Ovary (tissue), 9 donors: Measurements from ENCODE around the gene ITGAX. TPM values are rescaled to one million over a fixed set of nuclear protein-coding genes. Genes with fewer than 3 reads are reported as not detected.

Source experiments
- DNase-seq, 5 donors: peaks; one replicate each; pipeline ENCODE4 v3.0.0-alpha.2; 2019 to 2020
- H3K27ac ChIP-seq, 2 donors: fragments of 200-600 bp; one replicate each; pipeline versions ENCODE4 v1.5.1 to v1.8.0; 2019 to 2022
- H3K27me3 ChIP-seq: fragments of 200-600 bp; one replicate; pipeline ENCODE4 v1.8.0; 2022
- H3K36me3 ChIP-seq: fragments of 200-600 bp; sonication (generic); one replicate; pipeline ENCODE4 v1.5.1; 2019
- H3K4me1 ChIP-seq: one replicate; pipeline ENCODE4 v1.8.1; 2013; ENCODE audit warnings: mild to moderate bottlenecking, moderate library complexity; ENCODE audit not compliant: insufficient read depth
- H3K4me3 ChIP-seq: fragments of 200-600 bp; sonication (generic); one replicate; pipeline ENCODE4 v1.5.1; 2017
- H3K9me3 ChIP-seq, 2 donors: fragments of 200-600 bp in 1 of 2; sonication (generic) in 1 of 2; one replicate each; pipeline versions ENCODE4 v1.5.1 to v1.8.1; 2013 to 2019; ENCODE audit warnings: mild to moderate bottlenecking in 1 of 2, moderate library complexity in 1 of 2
- EP300 ChIP-seq: sonication (generic); formaldehyde crosslinking; IDR thresholded peaks from one replicate; pipeline ENCODE4 v1.6.1; 2017; ENCODE audit warnings: antibody characterized with exemption
- POLR2A ChIP-seq: fragments of 450-650 bp; IDR thresholded peaks from one replicate; pipeline ENCODE4 v1.6.1; 2017; ENCODE audit warnings: antibody characterized with exemption, mild to moderate bottlenecking, moderate library complexity
- WGBS, 3 donors: extraction: QIAGEN DNeasy Blood & Tissue Kit in 1 of 3; methylation state at CpG; one replicate each; pipeline versions ENCODE4 v1.1.5 to v1.1.7; 2013 to 2017; 5-methylcytosine and 5-hydroxymethylcytosine counted together
- intact Hi-C, 4 donors: fragments of 100-400 bp; cut with DNase I; formaldehyde crosslinking; loops; one replicate each; pipeline versions ENCODE4 v1.11.0 to v1.15.1; 2022 to 2023
- polyA plus RNA-seq, 2 donors: library from polyadenylated mRNA; stranded (reverse); fragments of 200-250 nt in 1 of 2; fragments of 350-450 nt in 1 of 2; fragmentation: Illumina TruSeq in 1 of 2; extraction: RNeasy Lipid Tissue Mini Kit (QIAGEN cat#74804) in 1 of 2; gene quantifications; one replicate each; pipeline ENCODE4 v1.2.3, GENCODE V29; 2013 to 2014
- total RNA-seq, 7 donors: library from RNA; depleted of rRNA in 2 of 7; stranded (reverse); fragments of >200 nt in 2 of 7; fragmentation: NEBNext Ultra II Directional in 3 of 7; extraction: Animal tissue kit (Norgen Biotek cat#: 25700) in 3 of 7; gene quantifications; one replicate each; pipeline versions ENCODE4 v1.1.0 to v1.2.4, GENCODE V29; 2016 to 2023
- TF ChIP-seq, protein P1 (sequence below), 3 donors: fragments of 450-650 bp in 2 of 3; fragments of 200-600 bp in 1 of 3; IDR thresholded peaks; one replicate each; pipeline versions ENCODE4 v1.5.1 to v1.8.0; 2016 to 2022; ENCODE audit warnings: antibody characterized with exemption in 3 of 3, mild to moderate bottlenecking in 1 of 3
- donor health status: DM: no; HTN: no; CAD: no; lungs with moderate emphysema.
- donor health status: DM: no; HTN: no; CAD: no.
- donor health status: Bipolar disorder and iron deficiency.
- donor health status: DM: yes; HTN: yes; CAD: no.
- donor health status: DM: no; HTN: no; CAD: no.
- donor health status: DM: yes; HTN: yes; CAD: no.

The ITGAX gene
- total and polyA plus RNA-seq, 9 donors = 0.56 to 13.9 (median 2.0) TPM

DNA sequence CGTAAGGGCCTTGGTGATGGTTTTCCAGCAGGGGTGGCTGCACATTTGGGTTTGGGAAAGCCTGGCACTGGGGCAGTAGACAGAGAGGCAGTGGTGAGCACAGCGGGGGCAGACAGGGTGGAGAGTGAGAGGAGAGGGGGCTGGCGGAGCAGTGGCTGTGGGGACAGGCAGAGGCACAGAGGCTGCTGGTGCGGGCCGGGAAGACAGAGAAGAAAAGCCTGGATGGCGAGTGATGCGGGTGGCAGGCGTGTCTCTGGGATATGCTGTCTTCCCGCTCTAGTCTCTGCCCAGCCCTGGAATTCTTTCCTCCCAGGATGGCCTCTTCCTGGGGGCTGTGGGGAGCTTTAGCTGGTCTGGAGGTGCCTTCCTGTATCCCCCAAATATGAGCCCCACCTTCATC lies 55.1 kb downstream of the ITGAX start:
- no peak for TF ChIP-seq POLR2A
- 67 to 70% (median 70%) methylated on average over 9 of the region's 9 CpGs for WGBS, 3 donors
- no peaks in the 10 kb centered on the region for H3K4me1 ChIP-seq
- H3K9me3 ChIP-seq = no peaks in the 10 kb centered on the region
- no peak overlapping the region for H3K4me3 ChIP-seq
- DNase-seq = no peak
- intact Hi-C loops = no loop called here
- H3K27me3 ChIP-seq = no peaks in the 10 kb centered on the region
- no peaks in the 10 kb centered on the region for H3K36me3 ChIP-seq
- no peak overlapping the region for H3K27ac ChIP-seq

DNA sequence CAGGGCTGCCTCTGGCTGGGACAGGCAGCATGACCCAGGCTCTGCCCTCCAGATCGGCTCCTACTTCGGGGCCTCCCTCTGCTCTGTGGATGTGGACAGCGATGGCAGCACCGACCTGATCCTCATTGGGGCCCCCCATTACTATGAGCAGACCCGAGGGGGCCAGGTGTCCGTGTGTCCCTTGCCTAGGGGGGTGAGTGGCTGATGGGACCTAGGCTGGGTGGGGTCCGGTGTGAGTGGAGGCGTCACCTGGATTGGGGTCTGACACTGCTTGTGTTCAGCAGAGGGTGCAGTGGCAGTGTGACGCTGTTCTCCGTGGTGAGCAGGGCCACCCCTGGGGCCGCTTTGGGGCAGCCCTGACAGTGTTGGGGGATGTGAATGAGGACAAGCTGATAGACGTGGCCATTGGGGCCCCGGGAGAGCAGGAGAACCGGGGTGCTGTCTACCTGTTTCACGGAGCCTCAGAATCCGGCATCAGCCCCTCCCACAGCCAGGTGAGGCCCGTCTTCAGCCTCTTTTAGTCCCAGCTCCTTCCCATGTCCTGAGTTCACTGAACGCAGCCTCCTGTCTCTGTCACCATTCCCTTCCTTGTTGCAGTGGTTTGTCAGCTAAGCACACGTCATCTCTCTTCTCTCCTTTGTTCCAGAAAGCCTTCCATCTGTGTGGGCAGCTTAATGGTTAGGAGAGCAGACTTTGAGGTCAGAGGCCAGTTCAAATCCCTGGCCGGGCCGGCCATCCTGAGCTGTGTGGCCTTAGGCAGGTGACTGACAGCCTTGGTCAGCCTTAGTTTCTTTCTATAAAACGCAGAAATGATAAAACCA lies 56.3 kb downstream of the ITGAX start:
- Histone ChIP-seq H3K4me3 (no peak overlapping the region), H3K4me1 (no peaks in the 10 kb centered on the region), H3K9me3 (no peaks in the 10 kb centered on the region), H3K27ac (no peak overlapping the region), H3K36me3 (no peaks in the 10 kb centered on the region), H3K27me3 (no peaks in the 10 kb centered on the region)
- intact Hi-C loops = no loop called here
- 71 to 81% (median 72%) methylated on average over 22 of the region's 22 CpGs for WGBS, 3 donors
- no peak for TF ChIP-seq POLR2A
- TF ChIP-seq, protein P1, sequence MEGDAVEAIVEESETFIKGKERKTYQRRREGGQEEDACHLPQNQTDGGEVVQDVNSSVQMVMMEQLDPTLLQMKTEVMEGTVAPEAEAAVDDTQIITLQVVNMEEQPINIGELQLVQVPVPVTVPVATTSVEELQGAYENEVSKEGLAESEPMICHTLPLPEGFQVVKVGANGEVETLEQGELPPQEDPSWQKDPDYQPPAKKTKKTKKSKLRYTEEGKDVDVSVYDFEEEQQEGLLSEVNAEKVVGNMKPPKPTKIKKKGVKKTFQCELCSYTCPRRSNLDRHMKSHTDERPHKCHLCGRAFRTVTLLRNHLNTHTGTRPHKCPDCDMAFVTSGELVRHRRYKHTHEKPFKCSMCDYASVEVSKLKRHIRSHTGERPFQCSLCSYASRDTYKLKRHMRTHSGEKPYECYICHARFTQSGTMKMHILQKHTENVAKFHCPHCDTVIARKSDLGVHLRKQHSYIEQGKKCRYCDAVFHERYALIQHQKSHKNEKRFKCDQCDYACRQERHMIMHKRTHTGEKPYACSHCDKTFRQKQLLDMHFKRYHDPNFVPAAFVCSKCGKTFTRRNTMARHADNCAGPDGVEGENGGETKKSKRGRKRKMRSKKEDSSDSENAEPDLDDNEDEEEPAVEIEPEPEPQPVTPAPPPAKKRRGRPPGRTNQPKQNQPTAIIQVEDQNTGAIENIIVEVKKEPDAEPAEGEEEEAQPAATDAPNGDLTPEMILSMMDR (IDR thresholded peaks at IDR 0.05) = no peak
- no peak for DNase-seq

DNA sequence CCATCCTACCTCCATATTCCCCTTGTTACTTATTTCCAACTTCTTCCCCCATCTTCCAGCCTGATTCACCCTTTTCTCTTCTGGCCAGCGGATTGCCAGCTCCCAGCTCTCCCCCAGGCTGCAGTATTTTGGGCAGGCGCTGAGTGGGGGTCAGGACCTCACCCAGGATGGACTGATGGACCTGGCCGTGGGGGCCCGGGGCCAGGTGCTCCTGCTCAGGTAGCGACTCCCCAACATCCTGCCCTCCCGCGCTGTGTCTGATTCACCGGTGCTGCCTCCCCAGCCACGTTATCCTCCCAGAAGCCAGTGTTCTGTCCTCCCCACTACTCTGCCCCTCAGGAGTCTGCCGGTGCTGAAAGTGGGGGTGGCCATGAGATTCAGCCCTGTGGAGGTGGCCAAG lies 57.8 kb downstream of the ITGAX start:
- WGBS, 3 donors = 59 to 78% (median 74%) methylated on average over 10 of the region's 10 CpGs
- Histone ChIP-seq H3K27ac (no peak overlapping the region), H3K4me3 (no peak overlapping the region), H3K36me3 (no peaks in the 10 kb centered on the region), H3K27me3 (no peaks in the 10 kb centered on the region), H3K4me1 (no peaks in the 10 kb centered on the region), H3K9me3 (no peaks in the 10 kb centered on the region)
- intact Hi-C loops = no loop called here
- TF ChIP-seq, protein P1 (IDR thresholded peaks at IDR 0.05) = no peak
- no peak for TF ChIP-seq EP300
- TF ChIP-seq POLR2A = no peak
- no peak for DNase-seq

DNA sequence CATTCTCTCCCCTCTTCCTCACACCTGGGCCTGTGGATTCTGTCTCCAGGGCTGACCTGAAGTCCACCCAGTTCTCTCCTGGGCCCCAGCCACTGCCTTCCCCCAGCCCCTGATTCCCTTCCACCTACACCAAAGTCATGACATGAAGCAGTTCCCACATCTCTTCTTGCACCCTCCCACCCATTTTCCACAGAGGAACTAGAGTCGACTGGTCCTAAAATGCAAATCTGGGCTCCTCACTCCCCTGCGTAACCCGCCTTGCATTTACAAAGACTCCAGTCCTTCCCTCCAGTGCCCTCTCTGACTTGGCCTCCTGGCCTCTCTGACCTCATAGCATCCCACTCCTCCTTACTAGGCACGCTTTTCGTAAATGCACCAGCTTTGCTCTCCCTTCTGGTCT lies 58.4 kb downstream of the ITGAX start:
- no peaks in the 10 kb centered on the region for H3K9me3 ChIP-seq
- TF ChIP-seq POLR2A = no peak
- TF ChIP-seq, protein P1 (IDR thresholded peaks at IDR 0.05) = no peak
- TF ChIP-seq EP300 = no peak
- WGBS, 3 donors = 78 to 84% (median 82%) methylated on average over 5 of the region's 5 CpGs
- H3K4me3 ChIP-seq = no peak overlapping the region
- H3K4me1 ChIP-seq = no peaks in the 10 kb centered on the region
- H3K27ac ChIP-seq = no peak overlapping the region
- no peaks in the 10 kb centered on the region for H3K27me3 ChIP-seq
- no peaks in the 10 kb centered on the region for H3K36me3 ChIP-seq
- no peak for DNase-seq
- intact Hi-C loops = no loop called here

DNA sequence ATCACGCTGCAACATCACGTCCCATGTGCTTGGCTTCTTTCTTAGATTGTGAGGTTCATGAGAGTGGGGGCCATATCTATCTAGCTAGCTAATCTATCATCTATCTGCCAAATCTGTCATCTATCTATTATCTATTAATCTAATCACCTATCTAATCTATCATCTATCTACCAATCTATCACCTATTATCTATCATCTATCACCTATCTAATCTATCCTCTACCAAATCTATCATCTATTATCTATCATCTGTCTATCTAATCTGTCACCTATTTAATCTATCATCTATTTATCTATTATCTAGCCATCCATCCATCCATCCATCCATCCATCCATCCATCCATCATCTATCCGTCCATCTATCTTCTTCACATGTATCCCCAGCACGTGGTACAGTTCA lies 59.0 kb downstream of the ITGAX start:
- intact Hi-C loops = no loop called here
- WGBS, 3 donors = 71 to 84% (median 73%) methylated on average over 4 of the region's 4 CpGs
- TF ChIP-seq, protein P1 (IDR thresholded peaks at IDR 0.05) = no peak
- TF ChIP-seq POLR2A (no peak), EP300 (no peak)

More for the DNA sequence above, 59.0 kb downstream of the ITGAX start:
- Histone ChIP-seq H3K9me3 (no peaks in the 10 kb centered on the region), H3K36me3 (no peaks in the 10 kb centered on the region), H3K4me1 (no peaks in the 10 kb centered on the region), H3K27me3 (no peaks in the 10 kb centered on the region), H3K4me3 (no peak overlapping the region), H3K27ac (no peak overlapping the region)
- no peak for DNase-seq
